ENCODE results near the gene HLA-DRB5. TPM values are rescaled to one million over a fixed set of nuclear protein-coding genes. Genes with fewer than 3 reads are reported as not detected.
"Not testable (repeated sequence)": the region's sequence is repeated elsewhere in the genome, so short reads cannot be mapped to it uniquely, and the experiment has no call there.

The HLA-DRB5 gene
- total and polyA plus RNA-seq, 11 donors, result 0.38 to 93.6 (median 48.0) TPM

- 62 to 69% (median 68%) methylated on average over 14 to 26 of the region's 26 CpGs for WGBS, 4 donors
- peak in 1 of 4 donors; percentile 42 for ATAC-seq
Observed at GRCh38 chr6:32483968-32484613, 46.0 kb downstream of the HLA-DRB5 start.

GRCh38 chr6:32475392-32476206 lies 54.5 kb downstream of the HLA-DRB5 start:
- no peaks in the 10 kb centered on the region for H3K36me3 ChIP-seq
- no peak for ATAC-seq
- H3K4me1 ChIP-seq, result peaks cover 0 to 10% (median 0%) of the 10 kb centered on the region in 12 donors
- intact Hi-C loops (cut with DNase I), result no loop called here
- peaks cover 0 to 5% (median 0%) of the 10 kb centered on the region in 9 donors for H3K27me3 ChIP-seq
- H3K4me3 ChIP-seq, result no peak overlapping the region
- WGBS, 4 donors, result 74 to 86% (median 77%) methylated on average over 13 of the region's 13 CpGs
- TF ChIP-seq CTCF (IDR thresholded peaks at IDR 0.05), result no peak
- no peak for DNase-seq
- H3K9me3 ChIP-seq, result no peaks in the 10 kb centered on the region
- H3K27ac ChIP-seq, result peak overlapping the region in 1 of 12 donors; percentile 83

More at GRCh38 chr6:32483968-32484613, 46.0 kb downstream of the HLA-DRB5 start:
- intact Hi-C loops (cut with DNase I), result loop anchor here in 3 of 10 donors (10.0 kb wide), 2 partner anchors 51 to 91 kb away; partner anchors contain the start of gene HLA-DRB5 (in 1 of the 3)
- H3K36me3 ChIP-seq, result no peaks in the 10 kb centered on the region
- no peak overlapping the region for H3K4me3 ChIP-seq
- H3K27me3 ChIP-seq, result peaks cover 0 to 4% (median 0%) of the 10 kb centered on the region in 9 donors
- no peak overlapping the region for H3K27ac ChIP-seq
- TF ChIP-seq CTCF (IDR thresholded peaks at IDR 0.05) (no peak), POLR2A (IDR thresholded peaks at IDR 0.05) (no peak)
- peak in 1 of 5 donors; percentile 43 for DNase-seq
- H3K9me3 ChIP-seq, result no peaks in the 10 kb centered on the region
- H3K4me1 ChIP-seq, result no peaks in the 10 kb centered on the region

- not testable (repeated sequence) for H3K9me3 ChIP-seq, H3K4me3 ChIP-seq, H3K4me1 ChIP-seq, H3K27me3 ChIP-seq, H3K36me3 ChIP-seq
- peak overlapping the region in 10 of 12 donors; percentile 20 to 91 (median 67) for H3K27ac ChIP-seq
- ATAC-seq (peak; percentile 80 to 96 (median 93)), DNase-seq (peak in 3 of 5 donors; percentile 41 to 60 (median 54))
- intact Hi-C loops (cut with DNase I), result loop anchor here in 1 of 10 donors (5.0 kb wide), 1 partner anchor 49 kb away; no protein-coding TSS in a partner anchor
- WGBS, 4 donors, result 45 to 55% (median 48%) methylated on average over 9 to 10 of the region's 10 CpGs
Observed at GRCh38 chr6:32473376-32474348, 56.4 kb downstream of the HLA-DRB5 start.

- intact Hi-C loops (cut with DNase I), result loop anchor here in 1 of 10 donors (5.0 kb wide), 1 partner anchor 49 kb away; no protein-coding TSS in a partner anchor
- DNase-seq (no peak), ATAC-seq (peak in 3 of 4 donors; percentile 26 to 62 (median 45))
- 57 to 71% (median 64%) methylated on average over 5 of the region's 5 CpGs for WGBS, 4 donors
- Histone ChIP-seq H3K4me3 (no peak overlapping the region), H3K4me1 (peaks cover 0 to 10% (median 0%) of the 10 kb centered on the region in 12 donors), H3K36me3 (no peaks in the 10 kb centered on the region), H3K27ac (peak overlapping the region in 7 of 12 donors; percentile 19 to 91 (median 66)), H3K9me3 (no peaks in the 10 kb centered on the region), H3K27me3 (peaks cover 0 to 5% (median 0%) of the 10 kb centered on the region in 9 donors)
- TF ChIP-seq CTCF (IDR thresholded peaks at IDR 0.05) (no peak), POLR2A (IDR thresholded peaks at IDR 0.05) (no peak)
Observed at GRCh38 chr6:32472781-32473375, 57.2 kb downstream of the HLA-DRB5 start.

GRCh38 chr6:32467743-32468503 lies 62.2 kb downstream of the HLA-DRB5 start:
- H3K27ac ChIP-seq; H3K36me3 ChIP-seq; ATAC-seq; H3K27me3 ChIP-seq; H3K4me3 ChIP-seq; DNase-seq; H3K9me3 ChIP-seq; H3K4me1 ChIP-seq; intact Hi-C loops (cut with DNase I): not testable (repeated sequence)
- 24 to 67% (median 44%) methylated on average over 3 to 5 of the region's 5 CpGs for WGBS, 4 donors
